Stimulated activated naive CD4-positive, alpha-beta T cell (primary cell): ENCODE results near the gene EWSR1.
"Not testable (repeated sequence)": the region's sequence is repeated elsewhere in the genome, so short reads cannot be mapped to it uniquely, and the experiment has no call there.

Experiments
- DNase-seq, 6 experiments: peaks; one replicate each; lab custom pipeline; 2025; lab: John Stamatoyannopoulos, UW

The EWSR1 gene, protein sequence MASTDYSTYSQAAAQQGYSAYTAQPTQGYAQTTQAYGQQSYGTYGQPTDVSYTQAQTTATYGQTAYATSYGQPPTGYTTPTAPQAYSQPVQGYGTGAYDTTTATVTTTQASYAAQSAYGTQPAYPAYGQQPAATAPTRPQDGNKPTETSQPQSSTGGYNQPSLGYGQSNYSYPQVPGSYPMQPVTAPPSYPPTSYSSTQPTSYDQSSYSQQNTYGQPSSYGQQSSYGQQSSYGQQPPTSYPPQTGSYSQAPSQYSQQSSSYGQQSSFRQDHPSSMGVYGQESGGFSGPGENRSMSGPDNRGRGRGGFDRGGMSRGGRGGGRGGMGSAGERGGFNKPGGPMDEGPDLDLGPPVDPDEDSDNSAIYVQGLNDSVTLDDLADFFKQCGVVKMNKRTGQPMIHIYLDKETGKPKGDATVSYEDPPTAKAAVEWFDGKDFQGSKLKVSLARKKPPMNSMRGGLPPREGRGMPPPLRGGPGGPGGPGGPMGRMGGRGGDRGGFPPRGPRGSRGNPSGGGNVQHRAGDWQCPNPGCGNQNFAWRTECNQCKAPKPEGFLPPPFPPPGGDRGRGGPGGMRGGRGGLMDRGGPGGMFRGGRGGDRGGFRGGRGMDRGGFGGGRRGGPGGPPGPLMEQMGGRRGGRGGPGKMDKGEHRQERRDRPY

DNA sequence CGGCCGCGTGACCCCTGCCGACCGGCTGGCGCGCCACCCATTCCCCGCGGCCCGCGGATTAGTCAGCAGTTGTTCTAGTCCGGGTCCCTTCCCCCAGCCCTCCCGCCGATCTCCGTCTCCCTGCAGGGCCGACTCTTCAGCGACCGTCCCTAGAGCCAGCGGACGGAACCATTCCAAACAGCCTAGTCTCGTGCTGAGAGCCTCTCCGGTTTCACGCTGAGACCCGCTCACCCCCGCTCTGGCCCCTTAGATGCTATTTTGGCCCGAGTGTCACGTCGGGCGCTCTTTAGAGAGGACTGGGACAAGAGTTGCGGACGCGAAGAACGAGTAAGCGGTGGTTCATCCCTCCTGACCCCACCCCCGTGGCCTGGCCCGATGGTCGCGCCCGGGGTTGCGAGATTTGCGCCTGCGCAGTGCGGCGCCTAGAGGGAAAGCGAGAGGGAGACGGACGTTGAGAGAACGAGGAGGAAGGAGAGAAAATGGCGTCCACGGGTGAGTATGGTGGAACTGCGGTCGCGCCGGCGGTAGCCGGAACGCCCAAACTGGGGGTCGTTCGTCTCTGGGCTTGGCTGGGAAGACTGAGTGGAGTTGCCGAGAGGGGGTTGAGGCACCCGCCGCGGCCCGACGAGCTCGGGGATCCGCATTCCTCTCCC lies at the start of gene EWSR1, which contains the start of gene RHBDD3:
Gene EWSR1, plus strand, starts transcription at position 411 of the 653 bp plus-strand sequence. Its CDS starts 69 bp downstream, at position 480.
Gene RHBDD3, minus strand, starts transcription at position 124 of the 653 bp plus-strand sequence. CDS start 2,355 bp downstream, outside the sequence.
- peak; percentile 90 to 99 (median 96) for DNase-seq

GRCh38 chr22:29218758-29219408 lies 49.2 kb upstream of the EWSR1 start:
- DNase-seq: no peak

DNA sequence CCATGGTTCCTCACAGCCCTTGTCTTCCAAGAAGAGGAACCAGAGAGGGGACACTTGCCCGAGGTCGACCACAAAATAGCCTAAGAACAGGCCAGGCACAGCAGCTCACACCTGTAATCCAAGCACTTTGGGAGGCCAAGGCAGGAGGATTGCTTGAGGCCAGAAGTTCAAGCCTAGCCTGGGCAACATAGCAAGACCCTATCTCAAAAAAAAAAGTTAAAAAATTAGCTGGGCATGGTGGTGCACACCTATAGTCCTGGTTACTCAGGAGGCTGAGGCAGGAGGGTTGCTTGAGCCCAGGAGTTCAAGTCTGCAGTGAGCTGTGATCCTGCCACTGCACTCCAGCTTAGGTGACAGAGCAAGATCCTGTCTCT lies 48.7 kb upstream of the EWSR1 start:
- DNase-seq: not testable (repeated sequence)

- no peak for DNase-seq
These were observed 48.0 kb upstream of the EWSR1 start for GRCh38 chr22:29219881-29220670.

DNA sequence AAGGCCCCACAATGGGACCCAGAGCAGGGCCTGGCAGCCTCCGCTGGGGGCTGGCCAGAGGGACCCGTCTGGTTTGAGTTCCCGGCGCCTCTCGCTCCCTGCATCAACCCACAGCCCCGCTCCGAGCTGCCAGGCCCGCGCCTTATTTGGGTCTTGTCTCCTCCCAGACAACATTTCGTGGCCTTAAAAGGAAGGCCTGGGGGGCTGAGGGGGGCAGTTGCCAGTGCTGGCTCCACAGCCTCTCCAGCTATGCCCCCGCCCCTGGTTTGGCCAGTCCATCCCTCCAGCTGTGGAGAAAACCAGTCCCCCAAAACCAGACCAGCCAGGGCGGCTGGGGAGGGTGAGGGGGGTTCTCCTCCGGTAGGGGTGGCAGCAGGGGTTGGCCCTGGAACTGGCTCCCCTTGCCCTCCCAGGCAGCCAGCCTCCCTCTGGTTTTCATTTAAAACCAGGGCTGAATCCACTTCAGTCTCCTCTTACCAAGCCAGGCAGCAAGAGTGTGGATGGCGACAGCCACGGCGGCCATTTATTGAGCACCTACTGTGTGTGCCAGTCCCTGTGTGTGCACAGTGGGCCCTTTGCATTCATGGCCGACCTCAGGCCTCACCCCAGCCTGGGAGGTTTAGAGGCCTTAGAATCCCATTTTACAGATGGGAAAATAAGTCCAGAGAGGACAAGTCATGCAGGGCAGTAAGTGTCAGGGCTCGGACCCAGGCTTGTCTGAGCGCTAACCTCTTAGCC lies 43.8 kb upstream of the EWSR1 start:
- no peak for DNase-seq

DNA sequence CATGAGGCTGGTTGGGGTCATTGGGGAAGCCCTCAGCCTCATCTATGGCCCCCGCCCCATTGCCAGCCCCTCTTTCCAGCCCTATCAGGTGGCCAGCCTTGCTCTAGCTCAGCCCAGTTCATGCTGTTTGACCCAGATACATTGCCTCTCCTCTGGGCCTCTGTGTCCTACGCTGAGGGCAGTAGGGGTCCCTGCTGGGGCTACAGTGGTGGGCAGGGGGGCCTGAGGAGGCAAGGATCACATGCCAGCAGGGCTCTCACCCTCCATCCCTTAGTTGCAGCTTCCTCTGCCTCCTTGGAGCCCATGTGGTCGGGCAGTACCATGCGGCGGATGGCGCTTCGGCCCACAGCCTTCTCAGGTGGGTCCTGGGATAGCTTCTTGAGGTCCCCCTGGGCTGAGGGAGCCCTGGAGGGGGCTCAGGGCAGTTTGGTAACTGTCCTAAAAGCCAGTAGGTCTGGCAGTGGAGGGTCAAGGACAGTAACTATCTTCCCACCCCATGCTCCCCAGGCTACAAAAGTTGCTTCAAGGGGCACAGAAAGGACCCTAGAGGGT lies 43.1 kb upstream of the EWSR1 start:
- no peak for DNase-seq

DNA sequence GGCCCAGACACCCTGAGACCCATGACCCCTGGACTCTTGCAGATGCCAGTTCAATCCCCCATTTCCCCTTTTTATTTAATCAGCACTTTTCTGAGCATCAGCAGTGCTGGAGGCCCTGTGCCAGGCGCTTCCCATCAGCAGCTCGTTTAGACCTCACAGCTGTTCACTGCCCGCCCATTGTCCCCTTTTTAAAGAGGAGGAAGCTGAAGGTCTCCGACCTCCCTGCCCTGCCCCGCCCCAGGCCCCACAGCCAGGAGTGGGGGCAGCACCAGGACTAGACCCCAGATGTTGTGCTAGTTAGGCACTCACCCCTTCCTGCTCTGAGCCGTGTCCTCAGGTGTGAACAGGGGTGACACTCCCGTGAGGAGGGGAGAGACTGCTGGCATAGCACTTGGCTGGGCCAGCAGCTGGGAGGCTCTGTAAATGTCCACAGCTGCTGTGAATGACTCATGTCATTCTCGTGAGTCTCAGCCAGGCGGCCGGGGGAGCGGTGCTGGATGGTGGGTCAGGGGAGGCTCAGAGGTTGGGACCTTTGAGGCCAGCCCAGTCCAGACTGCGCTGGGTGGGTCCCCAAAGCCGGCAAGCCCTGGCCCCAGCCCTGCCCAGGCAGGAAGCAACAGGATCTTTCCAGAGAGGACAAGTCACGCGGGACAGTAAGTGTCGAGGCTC lies 42.5 kb upstream of the EWSR1 start:
- DNase-seq: no peak

GRCh38 chr22:29226351-29226981 lies 41.6 kb upstream of the EWSR1 start:
- DNase-seq: no peak

DNA sequence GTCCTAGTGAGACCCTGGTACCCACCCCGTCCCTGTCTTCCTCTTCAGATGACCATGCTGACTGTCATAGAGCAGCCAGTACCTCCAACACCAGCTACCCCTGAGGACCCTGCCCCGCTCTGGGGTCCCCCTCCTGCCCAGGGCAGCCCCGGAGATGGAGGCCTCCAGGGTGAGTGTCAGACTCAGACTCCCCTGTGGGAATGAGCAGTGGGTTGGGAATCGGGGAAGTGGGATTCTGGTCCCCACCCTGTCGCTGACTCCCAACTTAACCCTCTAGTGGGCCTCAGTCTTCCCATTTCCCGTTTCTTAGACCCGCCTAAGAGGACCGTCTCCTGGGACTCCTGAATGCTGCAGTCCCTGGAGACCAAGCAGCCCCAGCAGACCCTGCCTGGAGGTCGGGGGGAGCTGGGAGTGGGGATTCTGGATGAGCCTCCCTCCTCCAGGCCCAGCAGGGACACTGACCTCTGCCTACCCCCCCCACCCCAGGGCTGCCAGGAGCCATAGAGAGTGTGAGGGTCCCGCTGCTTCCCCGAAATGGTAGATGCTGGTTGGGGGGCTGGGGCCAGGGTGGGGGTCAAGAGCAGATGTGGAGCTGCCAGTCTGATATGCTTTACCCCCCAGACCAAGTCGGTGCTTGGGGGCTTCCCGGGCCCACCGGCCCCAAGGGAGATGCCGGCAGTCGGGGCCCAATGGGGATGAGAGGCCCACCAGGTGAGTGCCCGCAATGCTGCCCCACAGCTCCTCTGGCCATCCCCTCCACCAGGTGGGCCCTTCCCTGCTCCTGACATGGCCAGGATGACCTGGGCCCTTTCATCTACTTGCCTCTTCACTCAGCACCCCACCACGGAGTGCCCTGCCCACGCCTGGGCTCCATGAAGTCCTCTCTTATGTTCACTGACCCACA lies 36.8 kb upstream of the EWSR1 start:
- no peak for DNase-seq

- no peak for DNase-seq
These were observed 35.8 kb upstream of the EWSR1 start for GRCh38 chr22:29231971-29232959.

DNA sequence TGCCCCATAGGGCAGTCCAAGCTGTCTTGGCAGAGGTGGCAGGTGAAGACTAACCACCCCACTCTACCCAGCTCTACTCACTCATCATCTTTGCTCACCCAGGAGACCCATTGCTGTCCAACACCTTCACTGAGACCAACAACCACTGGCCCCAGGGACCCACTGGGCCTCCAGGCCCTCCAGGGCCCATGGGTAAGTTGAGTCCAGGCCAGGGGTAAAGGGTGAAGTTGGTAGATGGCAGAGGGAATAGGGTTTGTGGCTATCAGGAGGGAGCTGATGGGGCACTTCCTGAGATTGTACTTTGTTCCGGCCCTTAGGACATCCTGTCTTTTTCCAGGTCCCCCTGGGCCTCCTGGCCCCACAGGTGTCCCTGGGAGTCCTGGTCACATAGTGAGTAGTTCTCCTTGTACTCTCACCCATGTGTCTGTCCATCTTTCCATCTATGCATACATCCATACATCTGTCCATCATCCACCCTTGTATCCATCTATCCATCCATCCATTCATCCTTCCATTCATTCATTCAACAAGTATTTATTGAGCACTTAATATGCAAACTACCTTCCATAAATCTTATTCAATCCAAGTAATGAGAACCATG lies 34.7 kb upstream of the EWSR1 start:
- DNase-seq: no peak

- not testable (repeated sequence) for DNase-seq
These were observed 27.6 kb upstream of the EWSR1 start for GRCh38 chr22:29240481-29240880.

DNA sequence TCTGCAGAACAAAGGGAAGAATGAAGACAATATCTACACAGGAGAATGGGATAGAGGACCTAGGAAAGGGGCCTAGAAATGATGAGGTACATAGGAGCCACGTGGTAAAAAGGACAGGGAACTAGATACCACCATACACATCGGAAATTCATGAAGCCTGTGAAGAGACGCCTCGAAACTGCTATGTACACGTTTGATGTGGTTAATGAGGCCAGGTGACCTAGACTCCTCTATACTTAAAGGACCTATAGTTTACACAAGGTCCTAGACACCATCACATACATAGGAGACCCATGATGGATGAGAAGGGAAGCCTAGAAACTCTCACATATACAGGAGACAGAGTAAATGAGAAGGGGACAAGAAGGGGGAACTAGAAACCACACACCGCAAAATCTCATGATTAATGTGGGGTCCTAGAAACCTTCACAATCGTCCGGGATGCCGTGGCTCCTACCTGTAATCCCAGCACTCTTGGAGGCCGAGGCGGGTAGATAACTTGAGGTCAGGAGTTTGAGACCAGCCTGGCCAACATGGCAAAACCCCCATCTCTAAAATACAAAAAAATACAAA lies 24.1 kb upstream of the EWSR1 start:
- DNase-seq: no peak

DNA sequence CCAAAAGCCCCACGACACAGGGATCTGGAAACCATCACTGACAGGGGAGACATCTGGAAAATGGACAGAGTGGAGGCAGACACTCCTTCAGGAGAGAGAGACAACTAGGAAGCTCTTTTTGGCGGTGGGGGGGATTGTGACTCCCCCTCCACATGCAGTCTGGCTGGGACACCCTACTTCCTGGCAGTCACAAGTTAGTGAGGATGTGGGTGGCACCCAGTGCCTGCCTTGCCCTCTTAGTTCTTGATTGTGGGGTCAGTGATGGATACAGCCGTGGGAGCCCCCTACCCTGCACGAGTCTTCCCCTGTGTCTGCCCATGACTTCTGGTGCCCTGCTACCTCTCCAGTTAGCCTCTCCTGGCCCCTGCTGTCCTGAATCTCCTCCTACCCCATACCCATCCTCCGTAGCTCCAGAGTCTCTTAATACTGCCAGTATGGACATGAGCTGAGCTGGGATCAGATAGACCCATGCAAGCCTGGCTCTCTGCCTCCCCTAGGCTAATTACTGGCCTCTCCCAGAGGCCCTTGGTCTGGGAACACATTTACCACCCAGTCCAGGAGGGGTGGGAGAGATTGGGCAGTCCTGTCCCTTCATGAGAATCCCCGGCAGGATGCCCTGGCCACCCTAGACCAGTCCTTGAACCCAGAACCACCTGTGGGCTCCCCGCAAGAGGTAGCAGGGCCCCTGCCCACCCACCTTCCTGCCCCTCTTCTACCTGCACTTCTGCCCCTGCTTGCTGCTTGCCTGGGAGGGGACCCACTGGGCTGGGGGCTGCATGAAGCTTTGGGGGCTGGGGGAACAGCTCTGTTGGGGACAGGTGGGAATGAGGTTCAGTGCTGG lies 23.1 kb upstream of the EWSR1 start:
- no peak for DNase-seq

GRCh38 chr22:29245626-29246385 lies 22.3 kb upstream of the EWSR1 start:
- DNase-seq: peak; percentile 18 to 66 (median 51)
